Measurements from ENCODE around the gene ZFAND3. TPM values are rescaled to one million over a fixed set of nuclear protein-coding genes. Genes with fewer than 3 reads are reported as not detected.
A peak's percentile ranks its signal among the peaks of the same experiment; 100 is the strongest.

ZFAND3 gene
- total RNA-seq, 6 experiments from 2014 or later, result 75.2 to 93.2 (median 87.0) TPM

GRCh38 chr6:38027685-38028373 lies 208.3 kb downstream of the ZFAND3 start:
- no peak overlapping the region for H3K4me3 Mint-ChIP-seq
- H3K4me1 Mint-ChIP-seq (ENCODE audit: low read depth), result peaks cover 52% of the 10 kb centered on the region
- no peak for DNase-seq
- 0 out of 2 replicates have a peak, but pooled peaks cover 6% of the 10 kb centered on the region for H3K36me3 Mint-ChIP-seq (ENCODE audit: low read depth)
- peaks cover 2% of the 10 kb centered on the region; the same call in 1 of the 2 replicates for H3K27me3 Mint-ChIP-seq (ENCODE audit: insufficient read depth)
- H3K27ac Mint-ChIP-seq, result no peak overlapping the region
- peaks cover 4% of the 10 kb centered on the region; the same call in 1 of the 2 replicates for H3K9me3 Mint-ChIP-seq
- TF ChIP-seq CTCF (IDR thresholded peaks at IDR 0.05), result no peak

- H3K4me1 Mint-ChIP-seq (ENCODE audit: low read depth), result peaks cover 63% of the 10 kb centered on the region
- no peak overlapping the region for H3K27ac Mint-ChIP-seq
- no peak overlapping the region for H3K4me3 Mint-ChIP-seq
- DNase-seq, result no peak
- no peaks in the 10 kb centered on the region for H3K27me3 Mint-ChIP-seq (ENCODE audit: insufficient read depth)
- TF ChIP-seq CTCF (IDR thresholded peaks at IDR 0.05), result no peak
- H3K9me3 Mint-ChIP-seq, result no peaks in the 10 kb centered on the region
- 0 out of 2 replicates have a peak, but pooled peaks cover 6% of the 10 kb centered on the region for H3K36me3 Mint-ChIP-seq (ENCODE audit: low read depth)
These were observed 210.9 kb downstream of the ZFAND3 start for GRCh38 chr6:38030380-38030779.

GRCh38 chr6:38032797-38033196 lies 213.3 kb downstream of the ZFAND3 start:
- H3K36me3 Mint-ChIP-seq (ENCODE audit: low read depth), result 0 out of 2 replicates have a peak, but pooled peaks cover 6% of the 10 kb centered on the region
- TF ChIP-seq CTCF (IDR thresholded peaks at IDR 0.05), result no peak
- DNase-seq, result no peak
- no peaks in the 10 kb centered on the region for H3K27me3 Mint-ChIP-seq (ENCODE audit: insufficient read depth)
- H3K27ac Mint-ChIP-seq, result no peak overlapping the region
- peaks cover 53% of the 10 kb centered on the region for H3K4me1 Mint-ChIP-seq (ENCODE audit: low read depth)
- H3K9me3 Mint-ChIP-seq, result no peaks in the 10 kb centered on the region
- no peak overlapping the region for H3K4me3 Mint-ChIP-seq

GRCh38 chr6:38033442-38033982 lies 214.0 kb downstream of the ZFAND3 start:
- Mint-ChIP-seq H3K9me3 (no peaks in the 10 kb centered on the region), H3K27ac (no peak overlapping the region), H3K4me1 (ENCODE audit: low read depth) (peaks cover 48% of the 10 kb centered on the region), H3K36me3 (ENCODE audit: low read depth) (0 out of 2 replicates have a peak, but pooled peaks cover 6% of the 10 kb centered on the region), H3K4me3 (no peak overlapping the region), H3K27me3 (ENCODE audit: insufficient read depth) (no peaks in the 10 kb centered on the region)
- DNase-seq, result no peak
- no peak for TF ChIP-seq CTCF (IDR thresholded peaks at IDR 0.05)

GRCh38 chr6:38034274-38034914 lies 214.9 kb downstream of the ZFAND3 start:
- 0 out of 2 replicates have a peak, but pooled peaks cover 6% of the 10 kb centered on the region for H3K36me3 Mint-ChIP-seq (ENCODE audit: low read depth)
- no peak overlapping the region for H3K4me3 Mint-ChIP-seq
- no peaks in the 10 kb centered on the region for H3K9me3 Mint-ChIP-seq
- DNase-seq, result peak; percentile 58
- H3K27me3 Mint-ChIP-seq (ENCODE audit: insufficient read depth), result no peaks in the 10 kb centered on the region
- H3K4me1 Mint-ChIP-seq (ENCODE audit: low read depth), result peaks cover 48% of the 10 kb centered on the region
- no peak overlapping the region for H3K27ac Mint-ChIP-seq
- TF ChIP-seq CTCF (IDR thresholded peaks at IDR 0.05), result peak; percentile 85
